Thyroid gland (tissue), 4 donors: ENCODE results near the gene EZR.

ENCODE experiments used
- POLR2A ChIP-seq, 2 donors: fragments of 450-650 bp; IDR thresholded peaks; one replicate each; pipeline ENCODE4 v1.6.1; 2017; ENCODE audit warnings: antibody characterized with exemption in 2 of 2, mild to moderate bottlenecking in 2 of 2, moderate library complexity in 1 of 2
- TF ChIP-seq, protein P1 (sequence below), 6 experiments: fragments of 200-600 bp in 3 of 6; fragments of 450-650 bp in 3 of 6; sonication (generic) in 3 of 6; IDR thresholded peaks; one replicate each; pipeline ENCODE4 v1.5.1; 2016 to 2019; ENCODE audit warnings: antibody characterized with exemption in 6 of 6, mild to moderate bottlenecking in 2 of 6, inconsistent platforms in 1 of 6, moderate library complexity in 1 of 6

GRCh38 chr6:158793432-158793831 lies 25.7 kb downstream of the EZR start:
- TF ChIP-seq, protein P1, sequence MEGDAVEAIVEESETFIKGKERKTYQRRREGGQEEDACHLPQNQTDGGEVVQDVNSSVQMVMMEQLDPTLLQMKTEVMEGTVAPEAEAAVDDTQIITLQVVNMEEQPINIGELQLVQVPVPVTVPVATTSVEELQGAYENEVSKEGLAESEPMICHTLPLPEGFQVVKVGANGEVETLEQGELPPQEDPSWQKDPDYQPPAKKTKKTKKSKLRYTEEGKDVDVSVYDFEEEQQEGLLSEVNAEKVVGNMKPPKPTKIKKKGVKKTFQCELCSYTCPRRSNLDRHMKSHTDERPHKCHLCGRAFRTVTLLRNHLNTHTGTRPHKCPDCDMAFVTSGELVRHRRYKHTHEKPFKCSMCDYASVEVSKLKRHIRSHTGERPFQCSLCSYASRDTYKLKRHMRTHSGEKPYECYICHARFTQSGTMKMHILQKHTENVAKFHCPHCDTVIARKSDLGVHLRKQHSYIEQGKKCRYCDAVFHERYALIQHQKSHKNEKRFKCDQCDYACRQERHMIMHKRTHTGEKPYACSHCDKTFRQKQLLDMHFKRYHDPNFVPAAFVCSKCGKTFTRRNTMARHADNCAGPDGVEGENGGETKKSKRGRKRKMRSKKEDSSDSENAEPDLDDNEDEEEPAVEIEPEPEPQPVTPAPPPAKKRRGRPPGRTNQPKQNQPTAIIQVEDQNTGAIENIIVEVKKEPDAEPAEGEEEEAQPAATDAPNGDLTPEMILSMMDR (IDR thresholded peaks at IDR 0.05) = peak in 4 of 6 experiments; percentile 12 to 34 (median 17)
- TF ChIP-seq POLR2A (IDR thresholded peaks at IDR 0.05) = no peak
